ENCODE measurements around the gene ACSL3.

DNA sequence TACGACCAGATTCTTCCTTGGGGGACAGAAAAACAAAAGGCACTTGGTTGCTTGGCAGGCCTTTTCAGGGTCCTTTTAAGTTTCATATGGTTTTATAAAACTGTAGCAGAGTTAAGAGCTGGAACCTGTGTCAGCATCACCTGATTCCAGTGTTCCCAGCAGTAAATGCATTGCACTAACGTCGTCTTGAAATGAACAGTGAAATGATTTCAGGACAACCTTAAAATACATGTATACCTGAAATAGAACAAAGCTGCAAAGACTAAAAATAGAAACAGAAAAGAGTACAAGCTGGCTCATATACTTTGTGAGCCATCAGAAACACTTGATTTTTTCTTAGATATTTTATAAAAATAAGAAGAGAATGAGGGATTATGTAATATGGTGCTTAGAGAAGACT, 51.9 kb downstream of the ACSL3 start:
- TF ChIP-seq CTCF (IDR thresholded peaks at IDR 0.05) (no peak), SP1 (CRISPR knock-in tag; conservative IDR thresholded peaks at IDR 0.05) (no peak), ZNF317 (CRISPR knock-in tag; IDR thresholded peaks at IDR 0.05; ENCODE audit: borderline replicate concordance, low read depth) (no peak), FOXP1 (CRISPR knock-in tag; IDR thresholded peaks at IDR 0.05; ENCODE audit: borderline replicate concordance) (no peak), TEAD4 (CRISPR knock-in tag; IDR thresholded peaks at IDR 0.05) (no peak), ATF6 (CRISPR knock-in tag; IDR thresholded peaks at IDR 0.05) (no peak), JUN (CRISPR knock-in tag; IDR thresholded peaks at IDR 0.05) (no peak), ZNF138 (CRISPR knock-in tag; conservative IDR thresholded peaks at IDR 0.05) (no peak), ESRRA (CRISPR knock-in tag; IDR thresholded peaks at IDR 0.05; ENCODE audit: borderline replicate concordance) (no peak), MAX (CRISPR knock-in tag; IDR thresholded peaks at IDR 0.05) (no peak)
- TF ChIP-seq, protein P1, sequence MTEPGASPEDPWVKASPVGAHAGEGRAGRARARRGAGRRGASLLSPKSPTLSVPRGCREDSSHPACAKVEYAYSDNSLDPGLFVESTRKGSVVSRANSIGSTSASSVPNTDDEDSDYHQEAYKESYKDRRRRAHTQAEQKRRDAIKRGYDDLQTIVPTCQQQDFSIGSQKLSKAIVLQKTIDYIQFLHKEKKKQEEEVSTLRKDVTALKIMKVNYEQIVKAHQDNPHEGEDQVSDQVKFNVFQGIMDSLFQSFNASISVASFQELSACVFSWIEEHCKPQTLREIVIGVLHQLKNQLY (CRISPR knock-in tag; IDR thresholded peaks at IDR 0.05), result no peak
- TF ChIP-seq, protein P2, sequence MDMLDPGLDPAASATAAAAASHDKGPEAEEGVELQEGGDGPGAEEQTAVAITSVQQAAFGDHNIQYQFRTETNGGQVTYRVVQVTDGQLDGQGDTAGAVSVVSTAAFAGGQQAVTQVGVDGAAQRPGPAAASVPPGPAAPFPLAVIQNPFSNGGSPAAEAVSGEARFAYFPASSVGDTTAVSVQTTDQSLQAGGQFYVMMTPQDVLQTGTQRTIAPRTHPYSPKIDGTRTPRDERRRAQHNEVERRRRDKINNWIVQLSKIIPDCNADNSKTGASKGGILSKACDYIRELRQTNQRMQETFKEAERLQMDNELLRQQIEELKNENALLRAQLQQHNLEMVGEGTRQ (CRISPR knock-in tag; IDR thresholded peaks at IDR 0.05), result no peak
- TF ChIP-seq, protein P3, sequence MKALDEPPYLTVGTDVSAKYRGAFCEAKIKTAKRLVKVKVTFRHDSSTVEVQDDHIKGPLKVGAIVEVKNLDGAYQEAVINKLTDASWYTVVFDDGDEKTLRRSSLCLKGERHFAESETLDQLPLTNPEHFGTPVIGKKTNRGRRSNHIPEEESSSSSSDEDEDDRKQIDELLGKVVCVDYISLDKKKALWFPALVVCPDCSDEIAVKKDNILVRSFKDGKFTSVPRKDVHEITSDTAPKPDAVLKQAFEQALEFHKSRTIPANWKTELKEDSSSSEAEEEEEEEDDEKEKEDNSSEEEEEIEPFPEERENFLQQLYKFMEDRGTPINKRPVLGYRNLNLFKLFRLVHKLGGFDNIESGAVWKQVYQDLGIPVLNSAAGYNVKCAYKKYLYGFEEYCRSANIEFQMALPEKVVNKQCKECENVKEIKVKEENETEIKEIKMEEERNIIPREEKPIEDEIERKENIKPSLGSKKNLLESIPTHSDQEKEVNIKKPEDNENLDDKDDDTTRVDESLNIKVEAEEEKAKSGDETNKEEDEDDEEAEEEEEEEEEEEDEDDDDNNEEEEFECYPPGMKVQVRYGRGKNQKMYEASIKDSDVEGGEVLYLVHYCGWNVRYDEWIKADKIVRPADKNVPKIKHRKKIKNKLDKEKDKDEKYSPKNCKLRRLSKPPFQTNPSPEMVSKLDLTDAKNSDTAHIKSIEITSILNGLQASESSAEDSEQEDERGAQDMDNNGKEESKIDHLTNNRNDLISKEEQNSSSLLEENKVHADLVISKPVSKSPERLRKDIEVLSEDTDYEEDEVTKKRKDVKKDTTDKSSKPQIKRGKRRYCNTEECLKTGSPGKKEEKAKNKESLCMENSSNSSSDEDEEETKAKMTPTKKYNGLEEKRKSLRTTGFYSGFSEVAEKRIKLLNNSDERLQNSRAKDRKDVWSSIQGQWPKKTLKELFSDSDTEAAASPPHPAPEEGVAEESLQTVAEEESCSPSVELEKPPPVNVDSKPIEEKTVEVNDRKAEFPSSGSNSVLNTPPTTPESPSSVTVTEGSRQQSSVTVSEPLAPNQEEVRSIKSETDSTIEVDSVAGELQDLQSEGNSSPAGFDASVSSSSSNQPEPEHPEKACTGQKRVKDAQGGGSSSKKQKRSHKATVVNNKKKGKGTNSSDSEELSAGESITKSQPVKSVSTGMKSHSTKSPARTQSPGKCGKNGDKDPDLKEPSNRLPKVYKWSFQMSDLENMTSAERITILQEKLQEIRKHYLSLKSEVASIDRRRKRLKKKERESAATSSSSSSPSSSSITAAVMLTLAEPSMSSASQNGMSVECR (CRISPR knock-in tag; IDR thresholded peaks at IDR 0.05; ENCODE audit: borderline replicate concordance), result no peak
- TF ChIP-seq, protein P4, sequence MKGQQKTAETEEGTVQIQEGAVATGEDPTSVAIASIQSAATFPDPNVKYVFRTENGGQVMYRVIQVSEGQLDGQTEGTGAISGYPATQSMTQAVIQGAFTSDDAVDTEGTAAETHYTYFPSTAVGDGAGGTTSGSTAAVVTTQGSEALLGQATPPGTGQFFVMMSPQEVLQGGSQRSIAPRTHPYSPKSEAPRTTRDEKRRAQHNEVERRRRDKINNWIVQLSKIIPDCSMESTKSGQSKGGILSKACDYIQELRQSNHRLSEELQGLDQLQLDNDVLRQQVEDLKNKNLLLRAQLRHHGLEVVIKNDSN (CRISPR knock-in tag; IDR thresholded peaks at IDR 0.05), result no peak

All from WTC11 (cell line).